Stimulated activated CD4-positive, alpha-beta T cell treated with anti-CD3 and anti-CD28 coated beads, Interleukin-12 subunit alpha, Interleukin-12 subunit beta, amount 100 ng/mL, for 48 hours (primary cell): ENCODE data around the gene STAB2.

Experiments used
- DNase-seq, 3 donors: peaks; one replicate each; pipeline ENCODE4 v3.0.0-alpha.2; 2020; ENCODE audit warnings: low read depth in 2 of 3, low spot score in 1 of 3

STAB2 gene

GRCh38 chr12:103686026-103686425, 99.0 kb downstream of the STAB2 start:
- DNase-seq = no peak

- no peak for DNase-seq
These were observed 100.2 kb downstream of the STAB2 start for GRCh38 chr12:103687253-103687652.

- no peak for DNase-seq
These were observed 101.4 kb downstream of the STAB2 start for GRCh38 chr12:103688376-103689063.

GRCh38 chr12:103690426-103690825, 103.4 kb downstream of the STAB2 start:
- no peak for DNase-seq

GRCh38 chr12:103691063-103691462, 104.0 kb downstream of the STAB2 start:
- no peak for DNase-seq

- no peak for DNase-seq
These were observed 109.0 kb downstream of the STAB2 start for GRCh38 chr12:103696101-103696500.

- DNase-seq = no peak
These were observed 111.1 kb downstream of the STAB2 start for GRCh38 chr12:103697971-103698751.

- DNase-seq = no peak
These were observed 111.9 kb downstream of the STAB2 start for GRCh38 chr12:103698752-103699560.

- no peak for DNase-seq
These were observed 118.0 kb downstream of the STAB2 start for GRCh38 chr12:103705098-103705497.

- DNase-seq = no peak
These were observed 118.9 kb downstream of the STAB2 start for GRCh38 chr12:103705927-103706326.

- DNase-seq = no peak
These were observed 120.4 kb downstream of the STAB2 start for GRCh38 chr12:103707446-103707845.

- no peak for DNase-seq
These were observed 123.5 kb downstream of the STAB2 start for GRCh38 chr12:103710544-103710943.

- DNase-seq = no peak
These were observed 125.1 kb downstream of the STAB2 start for GRCh38 chr12:103712216-103712615.

GRCh38 chr12:103715494-103715893, 128.4 kb downstream of the STAB2 start:
- DNase-seq = no peak

GRCh38 chr12:103716517-103717196, 129.6 kb downstream of the STAB2 start:
- DNase-seq = no peak

GRCh38 chr12:103725398-103725797, 138.3 kb downstream of the STAB2 start:
- DNase-seq = no peak

GRCh38 chr12:103727638-103728037, 140.6 kb downstream of the STAB2 start:
- DNase-seq = no peak

- DNase-seq = no peak
These were observed 141.2 kb downstream of the STAB2 start for GRCh38 chr12:103728323-103728722.

GRCh38 chr12:103729499-103729898, 142.4 kb downstream of the STAB2 start:
- no peak for DNase-seq

- DNase-seq = no peak
These were observed 144.5 kb downstream of the STAB2 start for GRCh38 chr12:103731539-103731938.

GRCh38 chr12:103734863-103735262, 147.8 kb downstream of the STAB2 start:
- no peak for DNase-seq
